ENCODE data around the gene FAM25G.
"Not testable (repeated sequence)": the region's sequence is repeated elsewhere in the genome, so short reads cannot be mapped to it uniquely, and the experiment has no call there.

GRCh38 chr10:47468731-47469528, 22.6 kb downstream of the FAM25G start:
- not testable (repeated sequence) for TF ChIP-seq POLR2A (IDR thresholded peaks at IDR 0.05)
- TF ChIP-seq, protein P1, sequence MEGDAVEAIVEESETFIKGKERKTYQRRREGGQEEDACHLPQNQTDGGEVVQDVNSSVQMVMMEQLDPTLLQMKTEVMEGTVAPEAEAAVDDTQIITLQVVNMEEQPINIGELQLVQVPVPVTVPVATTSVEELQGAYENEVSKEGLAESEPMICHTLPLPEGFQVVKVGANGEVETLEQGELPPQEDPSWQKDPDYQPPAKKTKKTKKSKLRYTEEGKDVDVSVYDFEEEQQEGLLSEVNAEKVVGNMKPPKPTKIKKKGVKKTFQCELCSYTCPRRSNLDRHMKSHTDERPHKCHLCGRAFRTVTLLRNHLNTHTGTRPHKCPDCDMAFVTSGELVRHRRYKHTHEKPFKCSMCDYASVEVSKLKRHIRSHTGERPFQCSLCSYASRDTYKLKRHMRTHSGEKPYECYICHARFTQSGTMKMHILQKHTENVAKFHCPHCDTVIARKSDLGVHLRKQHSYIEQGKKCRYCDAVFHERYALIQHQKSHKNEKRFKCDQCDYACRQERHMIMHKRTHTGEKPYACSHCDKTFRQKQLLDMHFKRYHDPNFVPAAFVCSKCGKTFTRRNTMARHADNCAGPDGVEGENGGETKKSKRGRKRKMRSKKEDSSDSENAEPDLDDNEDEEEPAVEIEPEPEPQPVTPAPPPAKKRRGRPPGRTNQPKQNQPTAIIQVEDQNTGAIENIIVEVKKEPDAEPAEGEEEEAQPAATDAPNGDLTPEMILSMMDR (IDR thresholded peaks at IDR 0.05) = not testable (repeated sequence)
